ENCODE data around the gene GAPDHS.

DNA sequence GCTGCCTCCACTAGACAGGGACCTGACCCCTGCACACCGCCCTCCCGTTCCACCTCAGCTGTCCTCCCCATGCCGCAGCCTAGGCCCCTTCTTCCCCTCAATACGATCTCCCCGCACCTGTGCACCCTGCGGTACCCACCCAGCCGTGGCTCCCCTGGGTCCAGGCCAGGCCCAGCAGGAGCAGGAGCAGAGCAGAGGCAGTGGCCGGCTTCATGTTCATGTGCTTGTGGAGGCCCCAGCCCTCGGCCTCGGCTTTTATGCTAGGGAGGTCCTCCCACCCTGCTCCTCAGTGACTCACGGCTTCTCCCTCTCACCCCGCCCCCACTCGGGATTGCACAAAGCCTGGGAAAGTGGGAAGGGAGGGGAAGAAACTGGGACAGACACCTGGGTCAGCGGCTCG, 31.6 kb upstream of the GAPDHS start:
- TF ChIP-seq, protein P1, sequence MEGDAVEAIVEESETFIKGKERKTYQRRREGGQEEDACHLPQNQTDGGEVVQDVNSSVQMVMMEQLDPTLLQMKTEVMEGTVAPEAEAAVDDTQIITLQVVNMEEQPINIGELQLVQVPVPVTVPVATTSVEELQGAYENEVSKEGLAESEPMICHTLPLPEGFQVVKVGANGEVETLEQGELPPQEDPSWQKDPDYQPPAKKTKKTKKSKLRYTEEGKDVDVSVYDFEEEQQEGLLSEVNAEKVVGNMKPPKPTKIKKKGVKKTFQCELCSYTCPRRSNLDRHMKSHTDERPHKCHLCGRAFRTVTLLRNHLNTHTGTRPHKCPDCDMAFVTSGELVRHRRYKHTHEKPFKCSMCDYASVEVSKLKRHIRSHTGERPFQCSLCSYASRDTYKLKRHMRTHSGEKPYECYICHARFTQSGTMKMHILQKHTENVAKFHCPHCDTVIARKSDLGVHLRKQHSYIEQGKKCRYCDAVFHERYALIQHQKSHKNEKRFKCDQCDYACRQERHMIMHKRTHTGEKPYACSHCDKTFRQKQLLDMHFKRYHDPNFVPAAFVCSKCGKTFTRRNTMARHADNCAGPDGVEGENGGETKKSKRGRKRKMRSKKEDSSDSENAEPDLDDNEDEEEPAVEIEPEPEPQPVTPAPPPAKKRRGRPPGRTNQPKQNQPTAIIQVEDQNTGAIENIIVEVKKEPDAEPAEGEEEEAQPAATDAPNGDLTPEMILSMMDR (IDR thresholded peaks at IDR 0.05): no peak
- no peak for TF ChIP-seq POLR2A (IDR thresholded peaks at IDR 0.05)

All from body of pancreas (tissue), 4 donors.